ENCODE data around the gene ATP5ME.

GRCh38 chr4:689723-690122 lies 15.6 kb upstream of the ATP5ME start:
- TF ChIP-seq, protein P1, sequence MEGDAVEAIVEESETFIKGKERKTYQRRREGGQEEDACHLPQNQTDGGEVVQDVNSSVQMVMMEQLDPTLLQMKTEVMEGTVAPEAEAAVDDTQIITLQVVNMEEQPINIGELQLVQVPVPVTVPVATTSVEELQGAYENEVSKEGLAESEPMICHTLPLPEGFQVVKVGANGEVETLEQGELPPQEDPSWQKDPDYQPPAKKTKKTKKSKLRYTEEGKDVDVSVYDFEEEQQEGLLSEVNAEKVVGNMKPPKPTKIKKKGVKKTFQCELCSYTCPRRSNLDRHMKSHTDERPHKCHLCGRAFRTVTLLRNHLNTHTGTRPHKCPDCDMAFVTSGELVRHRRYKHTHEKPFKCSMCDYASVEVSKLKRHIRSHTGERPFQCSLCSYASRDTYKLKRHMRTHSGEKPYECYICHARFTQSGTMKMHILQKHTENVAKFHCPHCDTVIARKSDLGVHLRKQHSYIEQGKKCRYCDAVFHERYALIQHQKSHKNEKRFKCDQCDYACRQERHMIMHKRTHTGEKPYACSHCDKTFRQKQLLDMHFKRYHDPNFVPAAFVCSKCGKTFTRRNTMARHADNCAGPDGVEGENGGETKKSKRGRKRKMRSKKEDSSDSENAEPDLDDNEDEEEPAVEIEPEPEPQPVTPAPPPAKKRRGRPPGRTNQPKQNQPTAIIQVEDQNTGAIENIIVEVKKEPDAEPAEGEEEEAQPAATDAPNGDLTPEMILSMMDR (IDR thresholded peaks at IDR 0.05), result no peak
- no peak for TF ChIP-seq POLR2A (IDR thresholded peaks at IDR 0.05)

Data from heart left ventricle (tissue), 13 donors.